Measurements from ENCODE around the gene ELK3. TPM values are rescaled to one million over a fixed set of nuclear protein-coding genes. Genes with fewer than 3 reads are reported as not detected.

ELK3 gene
- total and polyA plus RNA-seq, 2 experiments from 2014 or later, result 7.3 to 9.6 TPM

- H3K36me3 ChIP-seq, result no peaks in the 10 kb centered on the region
- H3K9me3 ChIP-seq (ENCODE audit: low read depth), result no peaks in the 10 kb centered on the region
- peak in 1 of 2 donors; percentile 87 for DNase-seq (ENCODE audit: low read depth in 1 of 2, low spot score in 1 of 2)
- no peak overlapping the region for H3K27ac ChIP-seq
- H3K4me3 ChIP-seq, result no peak overlapping the region
- TF ChIP-seq CTCF (IDR thresholded peaks at IDR 0.05; ENCODE audit: low read depth, low read length), result no peak
- no peaks in the 10 kb centered on the region for H3K27me3 ChIP-seq
- H3K4me1 ChIP-seq (ENCODE audit: low read depth), result peaks cover 28% of the 10 kb centered on the region
These were observed 42.1 kb downstream of the ELK3 start for GRCh38 chr12:96236221-96236822.

GRCh38 chr12:96237035-96237434 is 42.9 kb downstream of the ELK3 start:
- no peak overlapping the region for H3K27ac ChIP-seq
- no peak overlapping the region for H3K4me3 ChIP-seq
- peak in 1 of 2 donors; percentile 27 for DNase-seq (ENCODE audit: low read depth in 1 of 2, low spot score in 1 of 2)
- TF ChIP-seq CTCF (IDR thresholded peaks at IDR 0.05; ENCODE audit: low read depth, low read length), result no peak
- H3K4me1 ChIP-seq (ENCODE audit: low read depth), result peaks cover 28% of the 10 kb centered on the region
- no peaks in the 10 kb centered on the region for H3K9me3 ChIP-seq (ENCODE audit: low read depth)
- H3K36me3 ChIP-seq, result no peaks in the 10 kb centered on the region
- no peaks in the 10 kb centered on the region for H3K27me3 ChIP-seq

GRCh38 chr12:96237465-96238077 is 43.4 kb downstream of the ELK3 start:
- H3K4me3 ChIP-seq, result no peak overlapping the region
- H3K36me3 ChIP-seq, result no peaks in the 10 kb centered on the region
- H3K27me3 ChIP-seq, result no peaks in the 10 kb centered on the region
- DNase-seq (ENCODE audit: low read depth in 1 of 2, low spot score in 1 of 2), result peak in 1 of 2 donors; percentile 98
- peaks cover 28% of the 10 kb centered on the region for H3K4me1 ChIP-seq (ENCODE audit: low read depth)
- H3K27ac ChIP-seq, result peak overlapping the region; percentile 85
- H3K9me3 ChIP-seq (ENCODE audit: low read depth), result no peaks in the 10 kb centered on the region
- TF ChIP-seq CTCF (IDR thresholded peaks at IDR 0.05; ENCODE audit: low read depth, low read length), result no peak

- peak overlapping the region; percentile 85 for H3K27ac ChIP-seq
- H3K4me1 ChIP-seq (ENCODE audit: low read depth), result peaks cover 28% of the 10 kb centered on the region
These were observed 44.3 kb downstream of the ELK3 start for GRCh38 chr12:96238336-96239047.

More at GRCh38 chr12:96238336-96239047, 44.3 kb downstream of the ELK3 start:
- Histone ChIP-seq H3K36me3 (no peaks in the 10 kb centered on the region), H3K9me3 (ENCODE audit: low read depth) (no peaks in the 10 kb centered on the region), H3K4me3 (no peak overlapping the region), H3K27me3 (no peaks in the 10 kb centered on the region)
- no peak for TF ChIP-seq CTCF (IDR thresholded peaks at IDR 0.05; ENCODE audit: low read depth, low read length)
- peak in 1 of 2 donors; percentile 50 for DNase-seq (ENCODE audit: low read depth in 1 of 2, low spot score in 1 of 2)

Data from cardiac muscle cell (in vitro differentiated cells and primary cell).